Sigmoid colon (tissue), 4 donors: ENCODE results near the gene TENM4.

ENCODE experiments used
- CTCF ChIP-seq, 4 experiments: fragments of 450-650 bp in 3 of 4; fragments of 200-600 bp in 1 of 4; IDR thresholded peaks; one replicate each; pipeline ENCODE4 v1.5.1; 2016 to 2019; ENCODE audit warnings: antibody characterized with exemption in 4 of 4, mild to moderate bottlenecking in 3 of 4, moderate library complexity in 2 of 4
- EP300 ChIP-seq, 4 donors: sonication (generic); formaldehyde crosslinking; IDR thresholded peaks; one replicate each; pipeline ENCODE4 v1.6.1; 2017; ENCODE audit warnings: antibody characterized with exemption in 4 of 4
- POLR2A ChIP-seq, 2 donors: fragments of 450-650 bp; IDR thresholded peaks; one replicate each; pipeline ENCODE4 v1.6.1; 2016; ENCODE audit warnings: antibody characterized with exemption in 2 of 2, mild to moderate bottlenecking in 2 of 2, moderate library complexity in 2 of 2
- POLR2AphosphoS5 ChIP-seq, 4 donors: sonication (generic); formaldehyde crosslinking; IDR thresholded peaks; one replicate each; pipeline ENCODE4 v1.6.1; 2017; ENCODE audit warnings: antibody characterized with exemption in 4 of 4

DNA sequence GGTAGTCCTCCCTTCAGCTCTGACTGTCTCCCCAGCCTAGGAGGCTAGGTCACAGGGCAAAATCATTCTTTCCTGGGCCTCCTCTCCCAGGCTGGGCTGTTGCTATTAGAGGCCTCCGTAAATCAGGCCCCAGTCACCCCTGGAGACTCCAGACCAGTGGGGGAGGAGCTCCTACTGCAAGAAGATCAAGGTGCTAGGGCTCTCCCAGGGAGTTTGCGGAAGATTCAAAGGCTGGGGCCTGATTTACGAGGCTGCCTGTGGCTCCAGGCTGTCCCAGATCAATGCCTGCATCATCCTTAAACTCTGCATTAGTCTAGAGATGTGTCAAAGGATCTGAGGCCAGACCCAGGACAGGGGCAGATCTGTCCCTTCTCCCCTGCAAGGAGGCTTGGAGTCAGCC lies 346.2 kb downstream of the TENM4 start:
- TF ChIP-seq CTCF (IDR thresholded peaks at IDR 0.05) (no peak), POLR2A (IDR thresholded peaks at IDR 0.05) (no peak), POLR2AphosphoS5 (IDR thresholded peaks at IDR 0.05) (no peak), EP300 (IDR thresholded peaks at IDR 0.05) (no peak)
